ENCODE measurements around the gene IL13. TPM values are rescaled to one million over a fixed set of nuclear protein-coding genes. Genes with fewer than 3 reads are reported as not detected.

Gene IL13
- total RNA-seq, 4 donors from 2014 or later, result not detected

- Histone ChIP-seq H3K36me3 (no peaks in the 10 kb centered on the region), H3K4me1 (peaks cover 12 to 16% (median 15%) of the 10 kb centered on the region in 4 donors), H3K9me3 (peaks cover 0 to 15% (median 0%) of the 10 kb centered on the region in 4 donors), H3K27me3 (peaks cover 0 to 36% (median 12%) of the 10 kb centered on the region in 4 donors), H3K4me3 (no peak overlapping the region), H3K27ac (replicated peaks in 1 of 4) (no peak overlapping the region)
- 90% methylated on average over 4 of the region's 4 CpGs for WGBS
- TF ChIP-seq EP300 (IDR thresholded peaks at IDR 0.05) (no peak), POLR2AphosphoS5 (IDR thresholded peaks at IDR 0.05) (no peak), CTCF (IDR thresholded peaks at IDR 0.05) (no peak), POLR2A (IDR thresholded peaks at IDR 0.05; ENCODE audit: low read depth) (no peak)
- peak; percentile 55 for DNase-seq (ENCODE audit: extremely low spot score)
- intact Hi-C loops (cut with DNase I), result no loop called here
These were observed 6.0 kb upstream of the IL13 start for GRCh38 chr5:132651838-132652469.

- 22% methylated on average over 7 of the region's 7 CpGs for WGBS
- intact Hi-C loops (cut with DNase I), result no loop called here
- peak; percentile 55 for DNase-seq (ENCODE audit: extremely low spot score)
- TF ChIP-seq EP300 (IDR thresholded peaks at IDR 0.05), result no peak
- TF ChIP-seq POLR2A (IDR thresholded peaks at IDR 0.05; ENCODE audit: low read depth), result no peak
- TF ChIP-seq POLR2AphosphoS5 (IDR thresholded peaks at IDR 0.05), result no peak
- no peak for TF ChIP-seq CTCF (IDR thresholded peaks at IDR 0.05)
- H3K4me1 ChIP-seq, result peaks cover 12 to 18% (median 15%) of the 10 kb centered on the region in 4 donors
- no peak overlapping the region for H3K27ac ChIP-seq (replicated peaks in 1 of 4)
- H3K4me3 ChIP-seq, result no peak overlapping the region
- H3K9me3 ChIP-seq, result peaks cover 0 to 2% (median 0%) of the 10 kb centered on the region in 4 donors
- H3K36me3 ChIP-seq, result no peaks in the 10 kb centered on the region
- H3K27me3 ChIP-seq, result peaks cover 0 to 49% (median 13%) of the 10 kb centered on the region in 4 donors
These were observed 4.3 kb upstream of the IL13 start for GRCh38 chr5:132653716-132654115.

GRCh38 chr5:132655821-132656773 lies 1.9 kb upstream of the IL13 start:
- H3K9me3 ChIP-seq, result no peaks in the 10 kb centered on the region
- intact Hi-C loops (cut with DNase I), result no loop called here
- peak; percentile 88 for DNase-seq (ENCODE audit: extremely low spot score)
- peaks cover 12 to 18% (median 15%) of the 10 kb centered on the region in 4 donors for H3K4me1 ChIP-seq
- H3K27me3 ChIP-seq, result peaks cover 0 to 60% (median 13%) of the 10 kb centered on the region in 4 donors
- peak overlapping the region; percentile 54 to 64 (median 58) for H3K4me3 ChIP-seq
- no peak overlapping the region for H3K27ac ChIP-seq (replicated peaks in 1 of 4)
- no peak for TF ChIP-seq EP300 (IDR thresholded peaks at IDR 0.05)
- peak in 1 of 3 experiments; percentile 19 for TF ChIP-seq CTCF (IDR thresholded peaks at IDR 0.05)
- no peaks in the 10 kb centered on the region for H3K36me3 ChIP-seq
- 5% methylated on average over 30 of the region's 92 CpGs for WGBS

- H3K9me3 ChIP-seq, result no peaks in the 10 kb centered on the region
- H3K4me3 ChIP-seq, result peak overlapping the region; percentile 54 to 64 (median 58)
- peaks cover 12 to 18% (median 15%) of the 10 kb centered on the region in 4 donors for H3K4me1 ChIP-seq
- H3K27ac ChIP-seq (replicated peaks in 1 of 4), result no peak overlapping the region
- intact Hi-C loops (cut with DNase I), result no loop called here
- TF ChIP-seq EP300 (IDR thresholded peaks at IDR 0.05) (no peak), POLR2AphosphoS5 (IDR thresholded peaks at IDR 0.05) (no peak), POLR2A (IDR thresholded peaks at IDR 0.05; ENCODE audit: low read depth) (no peak)
- H3K27me3 ChIP-seq, result peaks cover 0 to 60% (median 13%) of the 10 kb centered on the region in 4 donors
- no peaks in the 10 kb centered on the region for H3K36me3 ChIP-seq
- WGBS, result 70% methylated on average over 12 of the region's 12 CpGs
- no peak for DNase-seq (ENCODE audit: extremely low spot score)
These were observed 1.1 kb upstream of the IL13 start for GRCh38 chr5:132656774-132657355.

Data from esophagus muscularis mucosa (tissue), 4 donors.